Measurements from ENCODE around the gene ZNF485.

DNA sequence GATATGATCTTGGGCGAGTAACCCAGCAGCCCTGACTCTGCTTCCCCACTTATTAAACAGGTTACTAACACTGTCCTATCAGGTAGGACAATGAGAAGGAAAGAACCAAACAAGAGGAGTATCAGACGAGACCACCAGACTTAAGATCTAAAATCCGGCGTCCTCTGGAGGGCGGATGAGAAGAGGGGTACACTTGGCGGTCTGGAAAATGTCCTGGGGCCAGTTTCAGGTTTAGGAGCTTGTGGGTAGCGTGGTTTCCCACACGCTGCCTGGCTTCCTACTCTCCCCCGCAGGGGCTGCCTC is 41.8 kb downstream of the ZNF485 start:
- TF ChIP-seq, protein P1, sequence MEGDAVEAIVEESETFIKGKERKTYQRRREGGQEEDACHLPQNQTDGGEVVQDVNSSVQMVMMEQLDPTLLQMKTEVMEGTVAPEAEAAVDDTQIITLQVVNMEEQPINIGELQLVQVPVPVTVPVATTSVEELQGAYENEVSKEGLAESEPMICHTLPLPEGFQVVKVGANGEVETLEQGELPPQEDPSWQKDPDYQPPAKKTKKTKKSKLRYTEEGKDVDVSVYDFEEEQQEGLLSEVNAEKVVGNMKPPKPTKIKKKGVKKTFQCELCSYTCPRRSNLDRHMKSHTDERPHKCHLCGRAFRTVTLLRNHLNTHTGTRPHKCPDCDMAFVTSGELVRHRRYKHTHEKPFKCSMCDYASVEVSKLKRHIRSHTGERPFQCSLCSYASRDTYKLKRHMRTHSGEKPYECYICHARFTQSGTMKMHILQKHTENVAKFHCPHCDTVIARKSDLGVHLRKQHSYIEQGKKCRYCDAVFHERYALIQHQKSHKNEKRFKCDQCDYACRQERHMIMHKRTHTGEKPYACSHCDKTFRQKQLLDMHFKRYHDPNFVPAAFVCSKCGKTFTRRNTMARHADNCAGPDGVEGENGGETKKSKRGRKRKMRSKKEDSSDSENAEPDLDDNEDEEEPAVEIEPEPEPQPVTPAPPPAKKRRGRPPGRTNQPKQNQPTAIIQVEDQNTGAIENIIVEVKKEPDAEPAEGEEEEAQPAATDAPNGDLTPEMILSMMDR (IDR thresholded peaks at IDR 0.05) = no peak
- TF ChIP-seq POLR2A (IDR thresholded peaks at IDR 0.05; ENCODE audit: low read length) = no peak

Measured in A549 (cell line).